HUES48 (cell line): ENCODE data around the gene LUZP1.
A peak's percentile ranks its signal among the peaks of the same experiment; 100 is the strongest.

Source experiments
- H3K27ac ChIP-seq: one replicate; pipeline ENCODE4 v1.7.0; 2013; ENCODE audit warnings: low read depth, low read length, inconsistent platforms
- H3K27me3 ChIP-seq: 2 replicates; pipeline ENCODE4 v1.6.1; 2013; ENCODE audit warnings: mild to moderate bottlenecking, low read length; ENCODE audit not compliant: control insufficient read depth, insufficient read depth
- H3K36me3 ChIP-seq: 2 replicates; pipeline ENCODE4 v1.6.1; 2013; ENCODE audit warnings: low read length; ENCODE audit not compliant: control insufficient read depth, insufficient read depth
- H3K4me1 ChIP-seq: 2 replicates; pipeline ENCODE4 v1.6.1; 2013; ENCODE audit warnings: mild to moderate bottlenecking, low read length; ENCODE audit not compliant: control insufficient read depth, insufficient read depth
- H3K4me3 ChIP-seq: 2 replicates; pipeline ENCODE4 v1.5.1; 2013; ENCODE audit warnings: mild to moderate bottlenecking, low read depth, low read length
- H3K9ac ChIP-seq: 2 replicates; pipeline ENCODE4 v1.6.1; 2013; ENCODE audit warnings: mild to moderate bottlenecking, low read depth, low read length, moderate library complexity
- H3K9me3 ChIP-seq: 2 replicates; pipeline ENCODE4 v1.6.1; 2013; ENCODE audit warnings: low read length; ENCODE audit not compliant: control insufficient read depth, insufficient read depth

Gene LUZP1

DNA sequence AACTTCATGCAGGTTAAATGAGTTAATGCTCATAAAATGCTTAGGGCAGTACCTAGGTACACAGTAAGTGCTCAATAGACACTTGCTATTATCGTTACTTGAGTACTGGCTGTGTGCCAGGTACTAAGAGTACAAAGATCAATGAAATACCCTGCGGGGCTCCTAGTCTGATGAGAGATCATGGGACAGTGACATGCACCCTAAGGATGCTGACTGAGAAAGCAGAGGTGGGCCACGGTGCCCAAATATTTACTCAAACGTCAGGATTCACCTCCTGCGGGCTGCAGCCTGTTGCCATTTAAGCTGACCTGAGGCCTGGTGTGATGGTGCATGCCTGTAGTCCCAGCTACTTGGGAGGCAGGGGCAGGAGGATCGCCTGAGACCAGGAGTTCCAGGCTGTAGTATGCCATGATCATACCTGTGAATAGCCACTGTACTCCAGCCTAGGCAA lies 19.8 kb upstream of the LUZP1 start:
- H3K4me1 ChIP-seq = no peaks in the 10 kb centered on the region
- no peak overlapping the region for H3K27ac ChIP-seq
- no peaks in the 10 kb centered on the region for H3K9me3 ChIP-seq
- no peak overlapping the region for H3K9ac ChIP-seq
- H3K4me3 ChIP-seq = no peak overlapping the region
- H3K27me3 ChIP-seq = no peaks in the 10 kb centered on the region; the same call in 1 of the 2 replicates
- peaks cover 7% of the 10 kb centered on the region for H3K36me3 ChIP-seq

DNA sequence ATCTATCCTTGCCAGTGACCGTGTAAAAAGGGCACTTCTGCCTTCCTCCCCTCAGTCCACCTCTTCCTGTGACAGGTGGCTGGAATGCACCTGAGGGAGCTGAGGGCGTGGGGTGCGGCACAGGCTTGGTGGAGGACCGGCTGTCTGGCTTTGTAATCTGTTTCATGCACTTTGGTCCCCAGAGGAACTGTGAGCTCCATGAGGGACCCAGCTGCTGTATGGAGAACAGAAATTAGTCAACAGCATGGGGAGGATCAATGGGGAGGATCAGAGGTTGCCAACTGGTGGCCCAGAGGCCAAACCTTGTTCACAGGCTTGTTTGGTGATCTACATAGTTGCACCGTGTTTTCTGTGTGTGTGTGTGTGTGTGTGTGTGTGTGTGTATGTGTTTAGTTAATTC lies 19.0 kb upstream of the LUZP1 start:
- no peak overlapping the region for H3K27ac ChIP-seq
- H3K36me3 ChIP-seq = no peaks in the 10 kb centered on the region; the same call in 1 of the 2 replicates
- H3K9me3 ChIP-seq = no peaks in the 10 kb centered on the region
- no peak overlapping the region for H3K4me3 ChIP-seq
- H3K27me3 ChIP-seq = no peaks in the 10 kb centered on the region; the same call in 1 of the 2 replicates
- H3K9ac ChIP-seq = no peak overlapping the region
- H3K4me1 ChIP-seq = no peaks in the 10 kb centered on the region

DNA sequence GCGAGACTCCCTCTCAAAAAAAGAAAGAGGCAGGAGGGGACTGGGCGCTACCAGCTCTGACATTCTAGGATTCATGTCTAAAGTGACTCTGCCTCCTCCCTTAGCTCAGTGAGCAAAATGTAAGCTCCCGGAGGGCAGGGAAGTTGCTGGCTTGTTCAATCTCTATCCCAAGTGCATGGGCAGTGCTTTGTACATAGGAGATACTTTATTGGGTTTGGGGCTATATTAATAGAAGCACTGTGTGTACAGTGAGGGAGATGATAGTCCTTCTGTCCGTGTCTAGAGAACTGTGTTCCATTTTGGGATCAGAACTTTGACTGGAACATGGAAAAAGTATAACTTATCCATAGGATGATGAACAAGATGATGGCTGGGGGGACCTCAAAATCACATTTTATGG lies 16.7 kb upstream of the LUZP1 start:
- Histone ChIP-seq H3K4me3 (no peak overlapping the region), H3K4me1 (no peaks in the 10 kb centered on the region), H3K9me3 (no peaks in the 10 kb centered on the region), H3K27ac (no peak overlapping the region), H3K36me3 (no peaks in the 10 kb centered on the region), H3K9ac (no peak overlapping the region), H3K27me3 (no peaks in the 10 kb centered on the region; the same call in 1 of the 2 replicates)

DNA sequence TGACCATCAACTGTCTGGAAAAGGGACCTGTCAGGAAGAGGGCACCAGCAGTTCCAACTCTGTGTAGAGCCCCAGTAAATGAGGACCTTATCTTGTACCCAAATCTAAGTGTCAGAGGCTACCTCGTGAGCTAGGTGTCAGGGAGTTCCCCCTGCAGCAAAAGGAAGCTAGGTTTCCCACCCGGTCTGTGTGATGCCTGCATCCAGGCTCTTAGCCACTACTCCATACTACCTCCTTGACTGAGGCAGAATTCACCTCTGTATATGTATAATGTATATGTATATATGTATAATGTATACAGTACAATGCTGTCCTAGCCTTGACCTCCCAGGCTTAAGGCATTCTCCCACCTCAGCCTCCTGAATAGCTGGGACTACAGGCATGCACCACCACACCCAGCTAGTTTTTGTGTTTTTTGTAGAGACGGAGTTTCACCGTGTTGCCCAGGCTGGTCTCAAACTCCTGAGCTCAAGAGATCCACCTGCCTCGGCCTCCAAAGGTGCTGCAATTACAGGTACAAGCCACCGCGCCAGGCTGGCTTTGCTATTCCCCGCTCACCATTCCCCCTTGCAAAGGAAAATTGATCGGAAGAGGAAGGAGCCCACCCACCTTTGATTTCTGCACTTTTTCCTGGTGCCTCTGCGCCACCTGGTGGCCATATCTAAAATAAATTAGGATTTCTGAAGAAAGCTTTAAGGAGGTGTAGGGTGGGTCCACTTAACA lies 15.7 kb upstream of the LUZP1 start:
- Histone ChIP-seq H3K9ac (no peak overlapping the region), H3K27ac (no peak overlapping the region), H3K27me3 (no peaks in the 10 kb centered on the region; the same call in 1 of the 2 replicates), H3K4me1 (no peaks in the 10 kb centered on the region), H3K4me3 (no peak overlapping the region), H3K9me3 (no peaks in the 10 kb centered on the region), H3K36me3 (no peaks in the 10 kb centered on the region)

DNA sequence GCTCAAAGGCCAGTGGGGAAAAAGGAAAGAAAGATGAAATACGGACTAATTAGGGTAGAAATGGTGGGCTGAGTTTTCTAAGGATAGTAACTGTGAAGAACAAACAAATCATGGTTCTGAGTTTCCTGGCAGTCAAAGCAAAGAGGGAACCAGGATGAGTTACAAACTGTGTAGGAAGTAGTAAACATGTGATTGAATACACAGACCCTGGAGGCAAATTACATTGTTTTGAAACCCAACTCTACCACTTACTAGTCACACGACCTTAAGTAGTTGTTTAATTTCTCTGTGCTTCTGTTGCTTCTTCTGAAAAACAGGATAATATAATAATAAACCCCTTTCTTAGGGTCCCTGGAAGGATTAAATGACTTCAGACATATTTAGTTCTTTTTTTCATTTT lies 11.2 kb upstream of the LUZP1 start:
- H3K27me3 ChIP-seq = peaks cover 30% of the 10 kb centered on the region
- H3K9me3 ChIP-seq = no peaks in the 10 kb centered on the region
- no peaks in the 10 kb centered on the region for H3K36me3 ChIP-seq
- no peaks in the 10 kb centered on the region for H3K4me1 ChIP-seq
- no peak overlapping the region for H3K9ac ChIP-seq
- no peak overlapping the region for H3K4me3 ChIP-seq
- no peak overlapping the region for H3K27ac ChIP-seq

DNA sequence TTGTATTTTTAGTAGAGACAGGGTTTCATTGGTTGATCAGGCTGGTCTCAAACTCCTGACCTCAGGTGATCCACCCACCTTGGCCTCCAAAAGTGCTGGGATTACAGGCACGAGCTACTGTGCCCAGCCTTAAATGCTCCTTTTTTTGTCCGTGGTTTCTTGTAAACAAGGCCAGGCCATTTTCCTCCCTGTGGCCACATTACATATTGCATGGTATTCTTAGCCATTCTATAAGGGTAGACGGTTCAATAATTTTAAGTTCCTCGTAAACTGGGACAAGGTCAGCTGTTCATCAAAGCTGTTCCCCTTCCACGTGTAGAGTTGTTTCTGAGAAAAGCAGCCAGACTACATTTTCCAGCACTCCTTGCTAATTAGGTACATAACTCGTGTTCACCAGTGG lies 10.3 kb upstream of the LUZP1 start:
- H3K27ac ChIP-seq = no peak overlapping the region
- H3K36me3 ChIP-seq = no peaks in the 10 kb centered on the region
- H3K4me1 ChIP-seq = no peaks in the 10 kb centered on the region
- H3K9ac ChIP-seq = no peak overlapping the region
- H3K9me3 ChIP-seq = no peaks in the 10 kb centered on the region
- no peak overlapping the region for H3K4me3 ChIP-seq
- H3K27me3 ChIP-seq = peaks cover 30% of the 10 kb centered on the region

DNA sequence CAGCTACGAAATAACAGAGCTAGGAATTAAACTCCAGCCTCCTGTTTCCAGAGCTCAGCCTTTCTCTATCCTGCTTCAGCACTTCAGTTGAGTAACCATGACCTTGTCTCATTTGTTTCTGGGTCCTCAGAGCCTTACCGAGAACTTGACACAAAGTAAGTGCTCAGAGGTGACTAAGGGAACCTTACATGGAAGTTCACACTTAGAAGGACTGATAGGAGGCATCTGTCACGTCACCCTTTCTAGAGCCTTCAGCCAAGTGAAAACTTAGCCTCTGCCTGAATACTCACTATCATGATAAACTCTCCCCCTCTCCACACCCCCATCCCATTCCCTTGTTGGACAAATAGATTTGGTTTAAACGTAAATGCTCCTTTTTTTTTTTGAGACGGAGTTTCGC lies 9.8 kb upstream of the LUZP1 start:
- H3K27me3 ChIP-seq = peaks cover 30% of the 10 kb centered on the region
- no peak overlapping the region for H3K9ac ChIP-seq
- H3K27ac ChIP-seq = no peak overlapping the region
- H3K4me1 ChIP-seq = no peaks in the 10 kb centered on the region
- H3K4me3 ChIP-seq = peak overlapping the region; percentile 54; the same call in 1 of the 2 replicates
- H3K36me3 ChIP-seq = no peaks in the 10 kb centered on the region
- H3K9me3 ChIP-seq = no peaks in the 10 kb centered on the region

DNA sequence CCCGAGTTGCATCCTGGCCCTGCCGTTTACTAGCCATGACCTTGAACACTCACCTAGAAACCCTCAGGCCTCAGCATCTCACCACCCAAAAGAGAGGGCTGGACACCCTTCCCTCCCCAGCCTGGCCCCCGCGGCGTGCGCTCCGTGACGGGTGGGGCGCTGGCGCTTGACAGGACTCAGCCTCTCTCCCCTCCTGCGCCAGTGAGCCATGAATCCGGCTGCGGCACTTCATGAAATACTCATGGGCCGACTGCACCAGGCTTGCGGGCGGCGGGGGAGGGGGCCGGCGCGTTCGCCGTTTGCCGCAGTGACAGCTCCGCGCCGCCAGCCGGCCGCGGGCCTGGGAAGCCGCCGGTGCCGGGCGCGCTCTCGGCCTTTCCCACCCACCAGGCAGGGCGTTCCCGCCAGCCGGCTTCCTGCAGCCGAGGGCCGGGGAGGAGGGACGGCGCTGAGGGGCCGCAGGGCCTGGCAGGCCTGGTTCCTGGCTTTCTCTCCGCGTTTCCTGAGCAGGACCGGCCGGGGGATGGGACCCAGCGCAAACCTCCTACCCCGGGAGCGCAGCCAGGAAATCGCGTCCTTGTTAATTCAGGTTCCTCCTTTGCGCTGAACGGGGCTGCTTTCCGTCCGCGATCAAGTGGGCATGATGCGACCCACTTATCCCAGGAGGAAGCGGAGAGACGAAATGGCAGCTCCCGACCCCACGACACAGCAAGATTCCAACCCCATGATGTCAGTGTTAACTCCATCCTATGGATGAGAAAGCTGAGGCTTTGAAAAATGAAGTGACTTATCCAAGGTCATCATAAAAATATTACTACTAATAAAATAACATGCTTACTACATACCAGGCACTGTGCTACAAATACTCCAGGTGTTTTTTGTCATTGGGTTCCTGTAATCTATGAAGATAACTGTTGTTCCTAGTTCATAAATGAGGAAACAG lies 9.1 kb upstream of the LUZP1 start:
- Histone ChIP-seq H3K9me3 (no peaks in the 10 kb centered on the region), H3K4me3 (peak overlapping the region; percentile 54), H3K9ac (0 out of 2 replicates have a peak overlapping the region, but pooled peaks have one; percentile 14), H3K27me3 (peaks cover 30% of the 10 kb centered on the region), H3K27ac (no peak overlapping the region), H3K4me1 (no peaks in the 10 kb centered on the region), H3K36me3 (no peaks in the 10 kb centered on the region)

DNA sequence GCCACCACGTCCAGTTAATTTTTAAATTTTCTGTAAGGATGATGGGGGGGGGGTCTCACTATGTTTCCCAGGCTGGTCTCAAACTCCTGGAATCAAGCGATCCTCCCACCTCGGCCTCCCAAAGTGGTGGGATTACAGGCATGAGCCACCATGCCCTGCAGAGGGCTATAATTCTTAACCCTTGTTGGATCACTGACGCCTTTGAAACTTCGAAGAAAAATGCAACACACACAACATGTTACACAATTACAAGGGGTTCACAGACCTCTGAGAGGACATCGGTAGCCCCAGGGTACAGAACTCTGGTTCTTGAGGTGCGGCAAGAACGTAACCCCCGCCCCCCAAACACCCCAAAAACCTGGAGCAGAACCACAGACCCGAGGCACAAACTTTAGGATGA lies 8.4 kb upstream of the LUZP1 start:
- H3K4me3 ChIP-seq = peak overlapping the region; percentile 54
- H3K36me3 ChIP-seq = no peaks in the 10 kb centered on the region
- no peak overlapping the region for H3K27ac ChIP-seq
- H3K4me1 ChIP-seq = no peaks in the 10 kb centered on the region
- H3K9ac ChIP-seq = no peak overlapping the region
- no peaks in the 10 kb centered on the region for H3K9me3 ChIP-seq
- peaks cover 30% of the 10 kb centered on the region for H3K27me3 ChIP-seq

DNA sequence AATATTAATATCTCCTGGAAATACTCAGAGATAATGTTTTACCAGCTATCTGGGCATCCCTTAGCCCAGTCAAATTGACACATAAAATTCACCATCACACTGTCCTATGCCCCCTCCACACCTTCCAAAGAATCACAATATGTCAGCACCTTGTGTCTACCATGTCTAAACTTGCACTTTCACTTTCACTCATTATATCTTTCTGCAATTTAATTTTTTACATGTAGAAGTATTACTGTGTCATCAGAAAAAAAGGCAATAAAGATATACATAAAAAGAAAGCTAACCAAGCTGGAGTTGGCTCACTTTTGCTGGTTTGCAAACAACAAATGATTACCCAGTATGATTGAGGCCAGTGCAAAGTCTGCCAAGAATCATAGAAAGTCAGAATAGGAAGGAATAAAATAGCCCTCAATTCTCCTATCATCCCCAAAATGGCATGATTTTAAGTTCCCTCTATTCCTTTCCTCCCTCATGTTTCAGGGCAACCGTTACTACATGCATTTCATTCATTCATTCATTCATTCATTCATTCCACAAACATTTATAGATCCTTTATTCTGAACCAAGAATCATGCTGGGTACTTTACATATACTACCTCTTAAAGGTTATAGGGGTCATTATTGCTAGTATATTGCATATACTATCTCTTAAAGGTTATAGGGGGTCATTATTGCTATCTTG lies 5.9 kb upstream of the LUZP1 start:
- H3K9me3 ChIP-seq = no peaks in the 10 kb centered on the region
- no peak overlapping the region for H3K27ac ChIP-seq
- H3K4me1 ChIP-seq = peaks cover 3% of the 10 kb centered on the region; the same call in 1 of the 2 replicates

More for the DNA sequence above, 5.9 kb upstream of the LUZP1 start:
- no peaks in the 10 kb centered on the region for H3K36me3 ChIP-seq
- H3K9ac ChIP-seq = no peak overlapping the region
- H3K4me3 ChIP-seq = no peak overlapping the region
- peaks cover 30% of the 10 kb centered on the region for H3K27me3 ChIP-seq
